Endothelial cell of umbilical vein (primary cell): ENCODE data around the gene HIP1. TPM values are rescaled to one million over a fixed set of nuclear protein-coding genes. Genes with fewer than 3 reads are reported as not detected.

Source experiments
- BruUV-seq: library from RNA; stranded (reverse); fragments of 400-500 nt; replicated peaks from 2 replicates; lab custom pipeline; 2021; lab: Mats Ljungman, UMichigan
- CTCF ChIA-PET: fragments of 300-600, 350-600 bp; sonication (Branson Sonifier 250); formaldehyde crosslinking; loops from one replicate; lab custom pipeline; 2021; ENCODE audit warnings: antibody characterized with exemption, inconsistent platforms; lab: Charles Lee
- POLR2A ChIA-PET: fragments of 300-600, 350-600 bp; sonication (Branson Sonifier 250); formaldehyde crosslinking; loops from one replicate; lab custom pipeline; 2021; ENCODE audit warnings: antibody characterized with exemption, inconsistent platforms; lab: Charles Lee
- DNase-seq: peaks from one replicate; pipeline ENCODE4 v3.0.0-alpha.2; 2011; ENCODE audit warnings: low read depth, low spot score
- FAIRE-seq: peaks from 2 replicates; lab custom pipeline; 2011; peaks lifted over from hg19 to GRCh38; lab: Jason Lieb, UNC
- H2AFZ ChIP-seq: 2 replicates; pipeline ENCODE4 v1.6.0; 2012; ENCODE audit warnings: low read depth, low read length, control low read depth, inconsistent platforms
- H3K27ac ChIP-seq: 2 replicates; pipeline ENCODE4 v1.5.1; 2011; ENCODE audit warnings: low read depth, mild to moderate bottlenecking, control low read depth, low read length, moderate library complexity; ENCODE audit not compliant: insufficient read depth
- H3K27me3 ChIP-seq, 2 experiments: 2 replicates each; pipeline versions ENCODE4 v1.6.0 to v1.6.1; 2011; ENCODE audit warnings: low read length in 2 of 2, mixed read lengths in 1 of 2; ENCODE audit not compliant: control insufficient read depth in 2 of 2, insufficient read depth in 2 of 2
- H3K36me3 ChIP-seq, 2 experiments: 2 replicates in 1 of 2; 3 replicates in 1 of 2; pipeline ENCODE4 v1.5.1; 2011; ENCODE audit warnings: low read length in 2 of 2, mild to moderate bottlenecking in 1 of 2, moderate library complexity in 1 of 2; ENCODE audit not compliant: control insufficient read depth in 2 of 2, insufficient read depth in 2 of 2; ENCODE audit errors: extremely low read depth in 1 of 2
- H3K4me1 ChIP-seq: 3 replicates; pipeline ENCODE4 v1.5.1; 2011; ENCODE audit warnings: mild to moderate bottlenecking, low read length; ENCODE audit not compliant: control insufficient read depth, insufficient read depth; ENCODE audit errors: extremely low read depth
- H3K4me2 ChIP-seq: 2 replicates; pipeline ENCODE4 v1.6.1; 2011; ENCODE audit warnings: low read length, control low read depth, mixed read lengths; ENCODE audit not compliant: insufficient read depth
- H3K4me3 ChIP-seq, 3 experiments: fragments of 200-600 bp in 1 of 3; sonication (generic), shearing (Covaris generic) in 1 of 3; replicated peaks in 1 of 3; 2 replicates each; pipeline ENCODE4 v1.5.1; 2011 to 2016; ENCODE audit warnings: control low read depth in 3 of 3, low read length in 3 of 3, mild to moderate bottlenecking in 2 of 3, inconsistent platforms in 1 of 3, low read depth in 1 of 3, moderate library complexity in 1 of 3; ENCODE audit not compliant: insufficient read depth in 1 of 3
- H3K79me2 ChIP-seq: 2 replicates; pipeline ENCODE4 v1.6.0; 2012; ENCODE audit warnings: low read length, inconsistent platforms; ENCODE audit not compliant: control insufficient read depth, insufficient read depth
- H3K9ac ChIP-seq: replicated peaks from 2 replicates; pipeline ENCODE3; 2011; ENCODE audit warnings: low read length, control low read depth; ENCODE audit not compliant: insufficient read depth; ENCODE audit errors: extremely low read depth
- H3K9me1 ChIP-seq: replicated peaks from 3 replicates; pipeline ENCODE4 v1.6.0; 2011; ENCODE audit warnings: mild to moderate bottlenecking, low read length; ENCODE audit not compliant: control insufficient read depth, insufficient read depth; ENCODE audit errors: extremely low read depth
- H3K9me3 ChIP-seq: replicated peaks from 2 replicates; pipeline ENCODE4 v1.5.1; 2012; ENCODE audit warnings: low read length, inconsistent platforms; ENCODE audit not compliant: control insufficient read depth, insufficient read depth
- H4K20me1 ChIP-seq: replicated peaks from 2 replicates; pipeline ENCODE3; 2011; ENCODE audit warnings: mild to moderate bottlenecking, low read length; ENCODE audit not compliant: control insufficient read depth, insufficient read depth; ENCODE audit errors: extremely low read depth
- FOS ChIP-seq: IDR thresholded peaks from 2 replicates; pipeline ENCODE4 v1.6.1; 2011; ENCODE audit warnings: mild to moderate bottlenecking, low read length, moderate library complexity, borderline replicate concordance; ENCODE audit not compliant: insufficient read depth
- GATA2 ChIP-seq: IDR thresholded peaks from 2 replicates; pipeline ENCODE4 v1.7.0; 2011; ENCODE audit warnings: low read depth, mild to moderate bottlenecking, moderate library complexity, mixed read lengths, low read length; ENCODE audit not compliant: insufficient read length, insufficient read depth
- JUN ChIP-seq: IDR thresholded peaks from 2 replicates; pipeline ENCODE4 v1.6.1; 2011; ENCODE audit warnings: borderline replicate concordance, low read depth; ENCODE audit not compliant: insufficient read length, insufficient read depth
- MYC ChIP-seq: IDR thresholded peaks from one replicate; pipeline ENCODE4 v1.6.1; 2011; ENCODE audit warnings: mild to moderate bottlenecking, low read depth, low read length
- POLR2A ChIP-seq: IDR thresholded peaks from 2 replicates; pipeline ENCODE4 v1.6.1; 2012; ENCODE audit warnings: low read depth, mild to moderate bottlenecking, control low read depth, low read length
- POLR2AphosphoS5 ChIP-seq: IDR thresholded peaks from 2 replicates; pipeline ENCODE4 v1.6.1; 2012; ENCODE audit warnings: low read depth, mild to moderate bottlenecking, control low read depth, low read length, moderate library complexity; ENCODE audit not compliant: insufficient read depth
- dilution Hi-C: fragments of 300-500 bp; cut with MboI; formaldehyde crosslinking; loops from one replicate; pipeline ENCODE4 v1.15.0; 2019; ENCODE audit warnings: low sequenced_read_pairs; ENCODE audit not compliant: extremely low pct_ligation_motif_present
- intact Hi-C: fragments of 100-400 bp; cut with micrococcal nuclease; formaldehyde crosslinking; loops from one replicate; pipeline ENCODE4 v1.10.0; 2022
- polyA plus RNA-seq, 4 experiments: library from polyadenylated mRNA; depleted of rRNA in 3 of 4; stranded (reverse) in 3 of 4; unstranded in 1 of 4; fragments of >200 nt; gene quantifications; 2 replicates each; pipeline versions ENCODE4 v1.2.1 to v1.2.3, GENCODE V29; 2011 to 2012; ENCODE audit warnings: missing spikeins in 1 of 4
- total RNA-seq: library from RNA; stranded (reverse); gene quantifications from 2 replicates; pipeline ENCODE4 v1.2.3, GENCODE V29; 2021
- TF ChIP-seq, protein P1 (sequence below): IDR thresholded peaks from 2 replicates; pipeline ENCODE4 v1.6.1; 2011; ENCODE audit not compliant: insufficient read depth, insufficient read length
- TF ChIP-seq, protein P2 (sequence below), 2 donors: IDR thresholded peaks; 1 replicate in 1 of 2; 2 replicates in 1 of 2; pipeline ENCODE4 v1.5.1; 2011; ENCODE audit warnings: low read length in 2 of 2, mild to moderate bottlenecking in 2 of 2, moderate library complexity in 2 of 2, control low read depth in 1 of 2, inconsistent platforms in 1 of 2, low read depth in 1 of 2; ENCODE audit not compliant: insufficient read depth in 1 of 2; ENCODE audit errors: extremely low read depth in 1 of 2

HIP1 gene
- total and polyA plus RNA-seq, 2 donors (not counting 3 experiments of a cell fraction or from before 2014, with no cell fraction given): 23.7 to 47.6 TPM

- Histone ChIP-seq H3K27ac (no peak overlapping the region), H3K79me2 (no peaks in the 10 kb centered on the region), H3K4me1 (peaks cover 18% of the 10 kb centered on the region), H2AFZ (no peak overlapping the region), H3K9me3 (no peaks in the 10 kb centered on the region), H3K9me1 (no peaks in the 10 kb centered on the region), H3K4me3 (no peak overlapping the region), H3K27me3 (no peaks in the 10 kb centered on the region), H3K36me3 (no peaks in the 10 kb centered on the region), H3K9ac (no peak overlapping the region), H3K4me2 (no peak overlapping the region), H4K20me1 (no peaks in the 10 kb centered on the region)
- ChIA-PET CTCF (interaction anchor here (0.8 kb wide), 1 partner anchor 23 kb away, joined by 5 read pairs; no protein-coding TSS in a partner anchor), POLR2A (no interaction called here)
- intact Hi-C loops: no loop called here
- dilution Hi-C loops: no loop called here
- BruUV-seq: no TSS peak
- DNase-seq: no peak
- TF ChIP-seq POLR2A: no peak
- TF ChIP-seq, protein P1, sequence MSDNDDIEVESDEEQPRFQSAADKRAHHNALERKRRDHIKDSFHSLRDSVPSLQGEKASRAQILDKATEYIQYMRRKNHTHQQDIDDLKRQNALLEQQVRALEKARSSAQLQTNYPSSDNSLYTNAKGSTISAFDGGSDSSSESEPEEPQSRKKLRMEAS: no peak
- no peak for TF ChIP-seq GATA2
- TF ChIP-seq, protein P2, sequence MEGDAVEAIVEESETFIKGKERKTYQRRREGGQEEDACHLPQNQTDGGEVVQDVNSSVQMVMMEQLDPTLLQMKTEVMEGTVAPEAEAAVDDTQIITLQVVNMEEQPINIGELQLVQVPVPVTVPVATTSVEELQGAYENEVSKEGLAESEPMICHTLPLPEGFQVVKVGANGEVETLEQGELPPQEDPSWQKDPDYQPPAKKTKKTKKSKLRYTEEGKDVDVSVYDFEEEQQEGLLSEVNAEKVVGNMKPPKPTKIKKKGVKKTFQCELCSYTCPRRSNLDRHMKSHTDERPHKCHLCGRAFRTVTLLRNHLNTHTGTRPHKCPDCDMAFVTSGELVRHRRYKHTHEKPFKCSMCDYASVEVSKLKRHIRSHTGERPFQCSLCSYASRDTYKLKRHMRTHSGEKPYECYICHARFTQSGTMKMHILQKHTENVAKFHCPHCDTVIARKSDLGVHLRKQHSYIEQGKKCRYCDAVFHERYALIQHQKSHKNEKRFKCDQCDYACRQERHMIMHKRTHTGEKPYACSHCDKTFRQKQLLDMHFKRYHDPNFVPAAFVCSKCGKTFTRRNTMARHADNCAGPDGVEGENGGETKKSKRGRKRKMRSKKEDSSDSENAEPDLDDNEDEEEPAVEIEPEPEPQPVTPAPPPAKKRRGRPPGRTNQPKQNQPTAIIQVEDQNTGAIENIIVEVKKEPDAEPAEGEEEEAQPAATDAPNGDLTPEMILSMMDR (IDR thresholded peaks at IDR 0.05; ENCODE audit: extremely low read depth in 1 of 2, insufficient read depth in 1 of 2, low read depth in 1 of 2, low read length in 2 of 2): no peak
- no peak for TF ChIP-seq POLR2AphosphoS5
- no peak for TF ChIP-seq FOS
- no peak for TF ChIP-seq JUN
- no peak for TF ChIP-seq MYC
- FAIRE-seq: no peak
These were observed 90.9 kb downstream of the HIP1 start for GRCh38 chr7:75647709-75648438.
